Sigmoid colon (tissue), 4 donors: Measurements from ENCODE around the gene AMOT.

Experiments
- EP300 ChIP-seq, 4 donors: sonication (generic); formaldehyde crosslinking; IDR thresholded peaks; one replicate each; pipeline ENCODE4 v1.6.1; 2017; ENCODE audit warnings: antibody characterized with exemption in 4 of 4
- POLR2AphosphoS5 ChIP-seq, 4 donors: sonication (generic); formaldehyde crosslinking; IDR thresholded peaks; one replicate each; pipeline ENCODE4 v1.6.1; 2017; ENCODE audit warnings: antibody characterized with exemption in 4 of 4
- TF ChIP-seq, protein P1 (sequence below), 4 experiments: fragments of 450-650 bp in 3 of 4; fragments of 200-600 bp in 1 of 4; IDR thresholded peaks; one replicate each; pipeline ENCODE4 v1.5.1; 2016 to 2019; ENCODE audit warnings: antibody characterized with exemption in 4 of 4, mild to moderate bottlenecking in 3 of 4, moderate library complexity in 2 of 4

DNA sequence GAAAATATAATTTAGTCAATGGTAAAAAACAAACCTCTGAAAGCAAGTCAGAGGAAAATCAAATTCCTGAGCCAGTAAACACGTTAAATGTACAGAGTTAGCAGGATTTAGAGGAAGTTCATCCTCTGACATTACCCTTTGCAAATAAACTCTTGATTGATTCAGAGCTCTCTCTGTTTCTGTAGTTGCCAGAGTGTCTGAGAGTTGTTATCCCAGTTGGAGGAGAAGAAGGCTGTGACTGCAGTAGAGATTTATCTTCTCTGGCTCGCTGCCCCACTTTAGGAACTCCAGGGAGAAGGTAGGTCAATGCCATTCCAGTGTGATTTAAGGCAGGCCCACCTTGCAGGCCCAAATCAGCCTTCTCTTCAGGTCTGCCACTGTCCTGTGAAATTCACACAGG is 6.2 kb upstream of the AMOT start:
- TF ChIP-seq, protein P1, sequence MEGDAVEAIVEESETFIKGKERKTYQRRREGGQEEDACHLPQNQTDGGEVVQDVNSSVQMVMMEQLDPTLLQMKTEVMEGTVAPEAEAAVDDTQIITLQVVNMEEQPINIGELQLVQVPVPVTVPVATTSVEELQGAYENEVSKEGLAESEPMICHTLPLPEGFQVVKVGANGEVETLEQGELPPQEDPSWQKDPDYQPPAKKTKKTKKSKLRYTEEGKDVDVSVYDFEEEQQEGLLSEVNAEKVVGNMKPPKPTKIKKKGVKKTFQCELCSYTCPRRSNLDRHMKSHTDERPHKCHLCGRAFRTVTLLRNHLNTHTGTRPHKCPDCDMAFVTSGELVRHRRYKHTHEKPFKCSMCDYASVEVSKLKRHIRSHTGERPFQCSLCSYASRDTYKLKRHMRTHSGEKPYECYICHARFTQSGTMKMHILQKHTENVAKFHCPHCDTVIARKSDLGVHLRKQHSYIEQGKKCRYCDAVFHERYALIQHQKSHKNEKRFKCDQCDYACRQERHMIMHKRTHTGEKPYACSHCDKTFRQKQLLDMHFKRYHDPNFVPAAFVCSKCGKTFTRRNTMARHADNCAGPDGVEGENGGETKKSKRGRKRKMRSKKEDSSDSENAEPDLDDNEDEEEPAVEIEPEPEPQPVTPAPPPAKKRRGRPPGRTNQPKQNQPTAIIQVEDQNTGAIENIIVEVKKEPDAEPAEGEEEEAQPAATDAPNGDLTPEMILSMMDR (IDR thresholded peaks at IDR 0.05): no peak
- TF ChIP-seq POLR2AphosphoS5 (IDR thresholded peaks at IDR 0.05): no peak
- TF ChIP-seq EP300 (IDR thresholded peaks at IDR 0.05): no peak
